LNCAP (cell line): ENCODE data around the gene CORT.

Experiments used
- TF ChIP-seq, protein P1 (sequence below): fragments of 450-650 bp; IDR thresholded peaks from 2 replicates; pipeline ENCODE4 v1.5.1; 2017; ENCODE audit warnings: mild to moderate bottlenecking

The CORT gene

GRCh38 chr1:10494754-10495474, 45.1 kb downstream of the CORT start:
- TF ChIP-seq, protein P1, sequence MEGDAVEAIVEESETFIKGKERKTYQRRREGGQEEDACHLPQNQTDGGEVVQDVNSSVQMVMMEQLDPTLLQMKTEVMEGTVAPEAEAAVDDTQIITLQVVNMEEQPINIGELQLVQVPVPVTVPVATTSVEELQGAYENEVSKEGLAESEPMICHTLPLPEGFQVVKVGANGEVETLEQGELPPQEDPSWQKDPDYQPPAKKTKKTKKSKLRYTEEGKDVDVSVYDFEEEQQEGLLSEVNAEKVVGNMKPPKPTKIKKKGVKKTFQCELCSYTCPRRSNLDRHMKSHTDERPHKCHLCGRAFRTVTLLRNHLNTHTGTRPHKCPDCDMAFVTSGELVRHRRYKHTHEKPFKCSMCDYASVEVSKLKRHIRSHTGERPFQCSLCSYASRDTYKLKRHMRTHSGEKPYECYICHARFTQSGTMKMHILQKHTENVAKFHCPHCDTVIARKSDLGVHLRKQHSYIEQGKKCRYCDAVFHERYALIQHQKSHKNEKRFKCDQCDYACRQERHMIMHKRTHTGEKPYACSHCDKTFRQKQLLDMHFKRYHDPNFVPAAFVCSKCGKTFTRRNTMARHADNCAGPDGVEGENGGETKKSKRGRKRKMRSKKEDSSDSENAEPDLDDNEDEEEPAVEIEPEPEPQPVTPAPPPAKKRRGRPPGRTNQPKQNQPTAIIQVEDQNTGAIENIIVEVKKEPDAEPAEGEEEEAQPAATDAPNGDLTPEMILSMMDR = peak; percentile 98

- TF ChIP-seq, protein P1 = no peak
Observed at GRCh38 chr1:10495475-10495817, 45.6 kb downstream of the CORT start.

- TF ChIP-seq, protein P1 = no peak
Observed at GRCh38 chr1:10495952-10496351, 46.1 kb downstream of the CORT start.

- TF ChIP-seq, protein P1 = no peak
Observed at GRCh38 chr1:10497109-10497508, 47.3 kb downstream of the CORT start.

GRCh38 chr1:10498231-10498630, 48.4 kb downstream of the CORT start:
- TF ChIP-seq, protein P1 = no peak
